ENCODE results near the gene SDHD. TPM values are rescaled to one million over a fixed set of nuclear protein-coding genes. Genes with fewer than 3 reads are reported as not detected.

The SDHD gene
- total and polyA plus RNA-seq, 2 donors (not counting 1 experiment from before 2014, with no cell fraction given) = 43.0 to 57.7 TPM

- TF ChIP-seq EZH2 (IDR thresholded peaks at IDR 0.05; ENCODE audit: borderline replicate concordance, insufficient read depth, low read depth, low read length, poor library complexity, severe bottlenecking) = no peak
- no peak overlapping the region for H3K9ac ChIP-seq (ENCODE audit: low read length)
- H3K9me3 ChIP-seq (ENCODE audit: control extremely low read depth in 1 of 3, control insufficient read depth in 2 of 3, insufficient read depth in 1 of 3, low read length in 2 of 3) = no peaks in the 10 kb centered on the region
- no peak overlapping the region for H3K27ac ChIP-seq (ENCODE audit: low read length in 2 of 2)
- H2AFZ ChIP-seq (ENCODE audit: insufficient read depth, low read depth, low read length, poor library complexity, severe bottlenecking) = no peak overlapping the region
- Mint-ChIP-seq H3K4me3 (no peak overlapping the region), H3K27ac (no peak overlapping the region), H3K9me3 (ENCODE audit: insufficient read depth) (no peaks in the 10 kb centered on the region), H3K27me3 (no peaks in the 10 kb centered on the region), H3K4me1 (no peaks in the 10 kb centered on the region)
- ATAC-seq (ENCODE audit: low read depth) (no peak), DNase-seq (no peak)
- intact Hi-C loops (cut with micrococcal nuclease) = no loop called here
- CTCF ChIA-PET = interaction anchor here (0.5 to 1.2 kb wide), 2 partner anchors 174 to 1691 kb away, joined by 3 to 4 read pairs; no protein-coding TSS in a partner anchor
- H3K27me3 ChIP-seq (replicated peaks in 1 of 4; ENCODE audit: control extremely low read depth in 1 of 4, control insufficient read depth in 3 of 4, insufficient read depth in 4 of 4, low read length in 3 of 4) = no peaks in the 10 kb centered on the region
- H3K36me3 ChIP-seq (replicated peaks in 1 of 2; ENCODE audit: control extremely low read depth in 1 of 2, control insufficient read depth in 1 of 2, extremely low read depth in 1 of 2, insufficient read depth in 2 of 2, low read length in 1 of 2) = peaks cover 0 to 2% of the 10 kb centered on the region in 2 experiments
- no peaks in the 10 kb centered on the region for H3K4me1 ChIP-seq (ENCODE audit: control insufficient read depth in 2 of 2, insufficient read depth in 2 of 2, low read length in 2 of 2)
- POLR2A ChIA-PET = no interaction called here
- WGBS (ENCODE audit: insufficient coverage) = 90% methylated on average over 2 of the region's 8 CpGs
- no peaks in the 10 kb centered on the region for H4K20me1 ChIP-seq (ENCODE audit: control insufficient read depth, insufficient read depth, low read length, poor library complexity, severe bottlenecking)
- H3K4me2 ChIP-seq (replicated peaks; ENCODE audit: low read depth, low read length, poor library complexity, severe bottlenecking) = no peak overlapping the region
- H3K4me3 ChIP-seq (ENCODE audit: control extremely low read depth in 1 of 5, extremely low read depth in 1 of 5, insufficient read depth in 1 of 5, low read depth in 2 of 5, low read length in 4 of 5) = no peak overlapping the region
- H3K79me2 ChIP-seq (ENCODE audit: control insufficient read depth, insufficient read depth, low read length) = no peaks in the 10 kb centered on the region
Observed at GRCh38 chr11:112106070-112106469, 19.4 kb downstream of the SDHD start.

GRCh38 chr11:112113539-112114457 lies 27.1 kb downstream of the SDHD start:
- intact Hi-C loops (cut with micrococcal nuclease) = loop anchor here (5.0 kb wide), 1 partner anchor 104 kb away; no protein-coding TSS in a partner anchor
- CTCF ChIA-PET = interaction anchor here (0.7 to 4.6 kb wide), 34 partner anchors 8 to 749 kb away, joined by 3 to 55 read pairs (median 4); partner anchors contain the start of gene TIMM8B
- POLR2A ChIA-PET = interaction anchor here (0.7 kb wide), 2 partner anchors 14 to 166 kb away, joined by 5 to 6 read pairs; no protein-coding TSS in a partner anchor
- DNase-seq (peak; percentile 53), ATAC-seq (ENCODE audit: low read depth) (peak; percentile 68)
- Histone ChIP-seq H2AFZ (ENCODE audit: insufficient read depth, low read depth, low read length, poor library complexity, severe bottlenecking) (no peak overlapping the region), H3K4me2 (replicated peaks; ENCODE audit: low read depth, low read length, poor library complexity, severe bottlenecking) (no peak overlapping the region), H3K9ac (ENCODE audit: low read length) (no peak overlapping the region), H3K36me3 (replicated peaks in 1 of 2; ENCODE audit: control extremely low read depth in 1 of 2, control insufficient read depth in 1 of 2, extremely low read depth in 1 of 2, insufficient read depth in 2 of 2, low read length in 1 of 2) (no peaks in the 10 kb centered on the region), H3K27me3 (replicated peaks in 1 of 4; ENCODE audit: control extremely low read depth in 1 of 4, control insufficient read depth in 3 of 4, insufficient read depth in 4 of 4, low read length in 3 of 4) (no peaks in the 10 kb centered on the region), H3K27ac (ENCODE audit: low read length in 2 of 2) (no peak overlapping the region), H3K4me1 (ENCODE audit: control insufficient read depth in 2 of 2, insufficient read depth in 2 of 2, low read length in 2 of 2) (no peaks in the 10 kb centered on the region), H3K9me3 (ENCODE audit: control extremely low read depth in 1 of 3, control insufficient read depth in 2 of 3, insufficient read depth in 1 of 3, low read length in 2 of 3) (no peaks in the 10 kb centered on the region), H3K79me2 (ENCODE audit: control insufficient read depth, insufficient read depth, low read length) (no peaks in the 10 kb centered on the region), H4K20me1 (ENCODE audit: control insufficient read depth, insufficient read depth, low read length, poor library complexity, severe bottlenecking) (no peaks in the 10 kb centered on the region), H3K4me3 (ENCODE audit: control extremely low read depth in 1 of 5, extremely low read depth in 1 of 5, insufficient read depth in 1 of 5, low read depth in 2 of 5, low read length in 4 of 5) (no peak overlapping the region)
- no peaks in the 10 kb centered on the region for H3K27me3 Mint-ChIP-seq
- H3K4me3 Mint-ChIP-seq = no peak overlapping the region
- TF ChIP-seq EZH2 (IDR thresholded peaks at IDR 0.05; ENCODE audit: borderline replicate concordance, insufficient read depth, low read depth, low read length, poor library complexity, severe bottlenecking) (no peak), CTCF (IDR thresholded peaks at IDR 0.05) (peak; percentile 83)
- H3K27ac Mint-ChIP-seq = no peak overlapping the region
- H3K4me1 Mint-ChIP-seq = no peaks in the 10 kb centered on the region
- 96% methylated on average over 3 of the region's 6 CpGs for WGBS (ENCODE audit: insufficient coverage)
- no peaks in the 10 kb centered on the region for H3K9me3 Mint-ChIP-seq (ENCODE audit: insufficient read depth)
